ENCODE results near the gene TGFBR3L. TPM values are rescaled to one million over a fixed set of nuclear protein-coding genes. Genes with fewer than 3 reads are reported as not detected.
"Not testable (repeated sequence)": the region's sequence is repeated elsewhere in the genome, so short reads cannot be mapped to it uniquely, and the experiment has no call there.

Gene TGFBR3L
- total RNA-seq, 1 donor from 2014 or later: not detected

DNA sequence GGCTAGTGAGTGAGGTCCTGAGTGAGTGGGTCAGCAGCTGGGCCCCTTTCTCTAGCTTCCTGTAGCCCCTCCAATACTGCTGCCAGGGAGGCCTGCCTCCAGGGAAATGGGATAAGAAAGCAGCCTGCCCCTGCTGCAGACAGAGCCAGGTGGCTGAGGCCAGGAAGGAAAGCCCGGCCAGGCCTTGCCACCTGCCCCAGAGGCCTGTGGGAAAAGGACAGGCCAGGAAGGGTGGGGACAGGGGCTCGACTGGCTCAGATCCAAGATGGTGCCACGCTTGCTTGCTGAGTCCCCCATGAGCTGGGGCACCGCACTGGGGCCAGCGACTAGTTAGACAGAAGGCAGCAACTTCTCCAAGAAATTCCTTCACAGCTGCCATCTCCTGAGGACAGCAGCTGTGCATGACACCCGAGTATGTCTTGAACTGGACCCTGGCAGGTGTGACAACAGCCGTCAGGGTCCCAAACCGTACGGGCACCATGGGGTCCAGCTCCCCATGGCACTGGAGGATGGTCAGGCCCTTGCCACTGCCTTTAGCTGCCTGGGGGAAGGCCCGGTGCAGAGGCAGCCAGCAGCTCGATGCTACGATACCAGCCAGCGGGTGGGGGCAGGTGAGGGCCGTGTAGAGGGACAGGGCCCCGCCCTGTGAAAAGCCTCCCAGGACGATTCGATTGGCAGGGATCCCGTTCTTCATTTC lies 35.4 kb upstream of the TGFBR3L start:
- DNase-seq (ENCODE audit: low spot score): no peak

DNA sequence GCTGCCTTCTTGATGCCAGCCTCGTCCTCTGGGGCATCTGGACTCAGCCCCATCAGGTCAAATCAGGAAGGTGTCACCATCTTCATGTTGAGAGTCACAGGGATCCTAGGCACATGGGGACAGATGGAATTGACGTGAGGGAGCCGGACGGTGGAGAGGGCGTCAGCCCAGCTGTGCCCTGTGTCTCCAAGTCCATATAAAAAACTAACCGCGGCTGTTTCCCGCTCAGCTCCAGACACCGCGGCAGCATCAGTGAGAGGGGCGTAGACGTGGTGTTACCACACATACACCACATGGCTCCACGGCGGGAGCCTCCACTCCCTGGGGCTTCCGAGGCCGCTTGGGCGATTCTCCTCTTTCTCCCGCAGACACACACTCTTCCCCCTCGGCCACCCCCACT lies 34.8 kb upstream of the TGFBR3L start:
- DNase-seq (ENCODE audit: low spot score): no peak

DNA sequence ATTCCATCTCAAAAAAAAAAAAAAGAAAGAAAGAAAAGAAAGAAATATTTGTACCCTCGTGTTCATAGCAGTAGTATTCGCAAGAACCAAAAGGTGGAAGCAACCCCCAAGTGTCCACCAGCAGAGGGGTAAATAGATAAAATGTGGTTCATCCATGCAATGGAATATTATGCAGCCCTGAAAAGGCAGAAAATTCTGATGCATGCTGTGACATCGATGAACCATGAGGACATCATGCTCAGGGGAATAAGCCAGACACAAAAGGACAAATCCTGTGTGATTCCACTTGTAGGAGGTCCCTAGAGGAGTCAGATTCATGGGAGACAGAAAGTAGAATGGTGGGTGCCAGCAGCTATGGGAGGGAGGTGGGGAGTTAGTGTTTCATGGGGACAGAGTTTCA lies 32.7 kb upstream of the TGFBR3L start:
- DNase-seq (ENCODE audit: low spot score): no peak

DNA sequence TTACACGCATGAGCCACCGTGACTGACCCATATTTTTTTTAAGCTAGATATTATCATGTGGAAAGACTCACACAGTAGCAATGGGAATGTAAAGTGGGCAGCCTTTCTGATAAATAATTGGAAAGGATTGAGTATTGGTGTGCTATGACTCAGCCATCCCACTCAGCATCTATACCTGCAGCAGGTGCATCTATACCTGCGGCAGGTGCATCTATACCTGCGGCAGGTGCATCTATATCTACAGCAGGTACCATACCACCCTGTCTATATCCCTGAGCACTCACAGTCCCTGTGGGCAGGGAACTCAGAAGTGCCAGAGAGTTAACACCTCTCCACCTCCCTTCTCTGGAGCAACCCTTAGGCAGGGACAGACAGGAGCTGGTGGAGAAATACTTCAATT lies 31.5 kb upstream of the TGFBR3L start:
- no peak for DNase-seq (ENCODE audit: low spot score)

DNA sequence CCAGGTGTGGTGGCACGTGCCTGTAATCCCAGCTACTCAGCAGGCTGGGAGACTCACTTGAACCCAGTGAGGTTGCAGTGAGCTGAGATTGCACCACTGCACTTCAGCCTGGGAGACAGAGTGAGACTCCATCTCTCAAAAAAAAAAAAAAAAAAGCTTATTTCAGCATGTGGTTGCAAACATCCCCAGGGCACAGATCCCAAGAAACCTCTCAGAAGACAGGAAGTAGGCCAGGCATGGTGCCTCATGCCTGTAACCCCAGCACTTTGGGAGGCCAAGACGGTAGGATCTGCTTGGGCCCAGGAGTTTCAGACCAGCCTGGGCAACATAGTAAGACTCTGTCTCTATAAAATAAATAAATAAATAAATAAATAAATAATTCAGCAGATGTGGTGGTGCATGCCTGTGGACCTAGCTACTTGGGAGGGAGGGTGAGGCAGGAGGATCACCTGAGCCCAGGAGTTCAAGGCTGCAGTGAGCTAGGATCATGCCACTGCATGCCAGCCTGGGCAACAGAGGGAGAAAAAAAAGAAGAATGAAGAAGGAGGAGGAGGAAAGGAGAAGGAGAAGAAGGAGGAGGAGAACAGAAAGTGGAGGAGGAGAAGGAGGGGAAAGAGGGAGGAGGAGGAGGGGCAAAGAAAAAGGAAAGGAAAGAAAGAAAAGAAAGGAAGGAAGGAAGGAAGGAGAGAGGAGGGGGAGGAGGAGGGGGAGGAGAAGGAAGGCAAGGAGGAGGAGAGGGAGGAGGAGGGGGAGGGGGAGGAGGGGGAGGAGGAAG lies 30.6 kb upstream of the TGFBR3L start:
- no peak for DNase-seq (ENCODE audit: low spot score)

DNA sequence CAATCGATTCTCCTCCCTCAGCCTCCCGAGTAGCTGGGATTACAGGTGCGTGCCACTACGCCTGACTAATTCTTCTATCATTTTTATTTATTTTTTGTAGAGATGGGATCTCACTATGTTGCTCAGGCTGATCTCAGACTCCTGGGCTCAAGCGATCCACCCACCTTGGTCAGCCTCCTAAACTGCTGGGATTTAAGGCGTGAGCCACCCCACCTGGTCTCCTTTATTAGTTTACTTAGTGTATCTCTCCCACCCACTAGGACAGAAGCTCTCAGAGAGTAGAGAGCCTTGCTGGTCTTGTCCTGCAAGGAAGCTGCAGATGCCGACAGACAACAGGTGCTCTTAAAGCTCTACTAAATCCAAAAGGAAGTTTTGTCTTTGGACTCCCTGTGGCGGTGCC lies 28.8 kb upstream of the TGFBR3L start:
- no peak for DNase-seq (ENCODE audit: low spot score)

DNA sequence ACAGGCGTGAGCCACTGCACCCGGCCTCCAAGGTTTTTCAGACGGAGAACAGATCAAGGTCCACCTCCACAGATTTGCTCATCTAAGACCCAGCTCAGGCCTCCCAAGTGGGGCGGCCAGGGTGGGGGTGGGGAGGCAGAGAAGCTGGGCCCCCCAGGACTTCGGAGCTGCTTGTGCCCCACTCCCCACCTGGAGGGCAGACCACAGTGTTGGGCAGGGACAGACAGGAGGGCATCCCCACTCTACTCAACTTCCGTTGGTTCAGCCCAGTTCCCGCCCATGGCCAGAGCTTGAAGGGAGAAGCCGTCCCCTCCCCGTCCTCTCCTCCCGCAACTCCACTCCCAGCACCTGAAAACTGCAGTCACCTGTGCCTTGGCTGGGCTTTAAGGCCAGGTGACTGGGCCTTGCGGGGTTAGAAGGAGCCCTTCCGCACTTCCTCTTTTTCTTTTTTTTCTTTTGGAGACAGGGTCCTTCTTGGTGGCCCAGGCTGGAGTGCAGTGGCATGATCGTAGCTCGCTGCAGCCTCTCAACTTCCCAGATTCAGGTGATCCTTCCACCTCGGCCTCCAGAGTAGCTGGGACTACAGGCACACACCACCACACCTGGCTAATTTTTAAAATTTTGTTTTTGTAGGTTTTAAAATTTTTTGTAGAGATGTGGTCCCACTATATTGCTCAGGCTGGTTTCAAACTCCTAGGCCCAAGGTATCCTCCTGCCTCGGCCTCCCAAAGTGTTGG lies 27.1 kb upstream of the TGFBR3L start:
- no peak for DNase-seq (ENCODE audit: low spot score)

DNA sequence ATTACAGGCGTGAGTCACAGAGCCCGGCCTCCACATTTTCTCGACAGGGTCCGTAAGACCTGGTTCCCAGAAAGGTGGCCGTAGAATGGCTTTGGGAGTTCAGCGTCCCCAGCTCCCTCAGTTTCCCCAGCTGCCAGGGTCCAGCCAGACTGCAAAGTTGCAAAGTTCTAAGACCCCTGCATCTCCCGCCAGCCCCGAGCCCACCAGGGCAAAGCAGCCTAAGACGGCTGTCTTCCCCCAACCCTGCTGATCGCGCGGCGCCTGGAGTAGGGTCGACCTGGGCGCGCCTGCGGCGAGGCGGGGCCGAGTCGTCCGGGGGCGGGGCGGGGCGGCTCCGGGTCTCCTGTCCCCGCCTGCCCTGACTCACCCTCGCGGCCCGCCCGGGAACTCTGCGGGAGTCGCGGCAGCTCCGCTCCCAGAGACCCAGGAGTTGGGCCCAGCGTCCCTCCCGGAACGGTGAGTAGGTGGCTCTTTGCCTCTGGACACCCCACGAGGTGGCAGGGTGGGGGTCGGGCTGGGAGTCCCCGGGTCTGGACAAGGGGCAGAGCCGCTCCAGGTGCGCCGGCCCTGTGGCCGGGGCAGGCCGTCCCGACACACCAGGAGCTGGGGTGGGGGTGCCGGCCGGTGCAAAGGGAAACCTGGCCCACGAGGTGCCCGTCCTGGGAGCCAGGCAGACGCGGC lies 26.3 kb upstream of the TGFBR3L start, which contains the start of gene LRRC8E:
LRRC8E (plus strand) TSS at position 366 of the 681 bp plus-strand sequence. CDS start 7,094 bp downstream, outside the sequence.
- peak; percentile 49 for DNase-seq (ENCODE audit: low spot score)

DNA sequence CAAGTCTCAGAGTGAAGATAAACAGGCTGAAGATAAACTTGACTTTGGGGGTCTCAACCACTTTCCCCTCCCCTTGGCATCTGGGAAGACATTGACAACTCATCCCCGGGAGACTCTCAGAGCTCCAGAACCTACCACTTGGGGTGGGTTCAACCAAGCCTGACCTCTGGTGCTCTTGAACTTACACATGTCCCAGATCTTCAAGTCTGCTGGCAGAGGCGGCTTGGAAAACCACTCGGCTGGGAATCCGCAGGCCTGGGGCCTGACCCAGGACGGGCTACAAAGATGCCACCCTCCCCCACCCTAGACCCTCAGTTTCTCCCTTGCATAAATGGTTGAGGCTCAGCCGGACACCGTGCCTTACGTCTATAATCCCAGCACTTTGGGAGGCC lies 25.8 kb upstream of the TGFBR3L start:
- no peak for DNase-seq (ENCODE audit: low spot score)

DNA sequence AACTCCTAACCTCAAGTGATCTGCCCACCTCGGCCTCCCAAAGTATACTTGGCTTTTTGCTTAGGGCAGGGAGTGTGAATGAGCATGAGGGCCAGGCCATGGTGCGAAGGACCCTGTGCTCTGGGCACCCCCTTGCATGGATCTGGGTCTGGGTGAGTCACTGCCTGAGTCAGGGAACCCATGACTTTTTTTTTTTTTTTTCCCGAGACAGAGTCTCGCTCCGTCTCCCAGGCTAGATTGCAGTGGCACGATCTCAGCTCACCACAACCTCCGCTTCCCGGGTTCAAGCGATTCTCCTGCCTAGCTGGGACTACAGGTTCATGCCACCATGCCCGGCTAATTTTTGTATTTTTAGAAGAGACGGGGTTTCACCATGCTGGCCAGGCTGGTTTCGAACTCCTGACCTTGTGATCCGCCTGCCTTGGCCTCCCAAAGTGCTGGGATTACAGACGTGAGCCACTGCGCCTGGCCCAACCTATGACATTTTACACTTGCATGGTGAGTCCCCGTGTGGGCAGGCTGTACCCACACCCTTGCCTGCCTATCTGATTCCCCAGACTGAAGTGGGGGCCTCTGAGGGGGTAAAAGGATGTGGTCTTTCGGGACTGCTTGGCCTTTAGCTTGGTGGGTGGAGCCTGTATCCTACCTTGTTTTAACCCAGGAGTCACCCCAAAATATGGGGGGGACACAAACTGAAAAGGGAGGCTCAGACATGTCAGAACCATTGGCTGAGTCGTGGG lies 21.1 kb upstream of the TGFBR3L start:
- not testable (repeated sequence) for DNase-seq (ENCODE audit: low spot score)

DNA sequence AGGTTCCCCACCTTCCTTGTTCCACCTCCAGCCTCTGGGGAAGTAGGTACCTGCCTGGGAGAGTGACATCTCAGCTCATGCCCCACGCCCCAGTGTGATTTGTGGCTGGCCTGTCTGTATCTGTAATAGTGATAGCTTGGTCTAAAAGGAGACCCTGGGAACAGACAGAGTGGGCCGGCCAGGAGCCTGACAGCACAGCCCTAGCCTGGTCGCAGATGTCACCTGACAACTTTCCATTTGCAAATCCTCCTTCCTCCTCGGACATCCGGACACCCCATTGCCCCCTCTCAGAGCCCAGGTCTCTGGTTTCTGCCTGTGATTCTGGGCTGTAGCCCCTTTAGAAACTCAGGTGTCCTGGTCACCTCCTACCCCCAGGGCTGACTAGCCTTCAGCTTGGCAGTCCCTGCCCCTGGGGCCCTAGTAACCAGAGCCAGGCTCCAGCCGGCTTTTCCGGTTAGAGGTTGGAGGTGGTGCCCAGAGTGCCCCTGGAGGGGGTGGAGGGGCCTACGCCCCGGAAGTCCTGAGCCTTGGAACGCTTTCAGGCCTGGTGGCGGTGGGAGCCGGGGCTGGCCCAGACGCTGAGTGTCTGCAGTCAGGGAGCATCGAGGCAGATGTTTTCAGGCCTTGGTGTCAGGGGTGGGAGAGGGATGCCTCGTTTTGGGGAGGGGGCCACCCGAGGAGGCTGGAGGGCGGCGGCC lies 19.9 kb upstream of the TGFBR3L start:
- no peak for DNase-seq (ENCODE audit: low spot score)

DNA sequence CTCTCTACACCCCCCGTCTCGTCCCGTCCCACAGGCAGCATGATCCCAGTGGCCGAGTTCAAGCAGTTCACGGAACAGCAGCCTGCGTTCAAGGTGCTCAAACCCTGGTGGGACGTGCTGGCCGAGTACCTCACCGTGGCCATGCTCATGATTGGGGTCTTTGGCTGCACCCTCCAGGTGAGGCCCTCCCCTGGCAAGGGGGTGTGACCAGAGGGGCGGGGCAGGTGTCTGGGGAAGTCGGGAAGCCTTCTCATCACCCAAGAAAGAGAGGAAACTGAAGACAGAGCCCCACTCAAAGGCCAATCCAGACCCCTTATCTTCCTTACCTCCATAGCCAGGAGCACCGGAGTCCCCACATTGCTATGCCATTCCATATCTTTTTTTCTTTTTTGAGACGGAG lies 19.1 kb upstream of the TGFBR3L start:
- no peak for DNase-seq (ENCODE audit: low spot score)

DNA sequence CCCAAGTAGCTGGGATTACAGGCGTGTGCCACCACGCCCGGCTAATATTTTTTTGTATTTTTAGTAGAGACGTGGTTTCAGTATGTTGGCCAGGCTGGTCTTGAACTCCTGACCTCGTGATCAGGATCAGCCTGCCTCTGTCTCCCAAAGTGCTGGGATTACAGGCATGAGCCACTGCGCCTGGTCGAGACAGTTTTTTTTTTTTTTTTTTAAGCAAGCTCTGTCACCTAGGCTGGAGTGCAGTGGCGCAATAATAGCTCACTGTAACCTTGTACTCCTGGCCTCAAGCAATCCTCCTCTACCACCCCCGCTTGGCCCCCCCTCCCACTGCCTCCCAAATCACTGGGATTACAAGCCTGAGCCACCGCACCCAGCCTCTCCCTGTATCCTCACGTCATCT lies 17.3 kb upstream of the TGFBR3L start:
- no peak for DNase-seq (ENCODE audit: low spot score)

DNA sequence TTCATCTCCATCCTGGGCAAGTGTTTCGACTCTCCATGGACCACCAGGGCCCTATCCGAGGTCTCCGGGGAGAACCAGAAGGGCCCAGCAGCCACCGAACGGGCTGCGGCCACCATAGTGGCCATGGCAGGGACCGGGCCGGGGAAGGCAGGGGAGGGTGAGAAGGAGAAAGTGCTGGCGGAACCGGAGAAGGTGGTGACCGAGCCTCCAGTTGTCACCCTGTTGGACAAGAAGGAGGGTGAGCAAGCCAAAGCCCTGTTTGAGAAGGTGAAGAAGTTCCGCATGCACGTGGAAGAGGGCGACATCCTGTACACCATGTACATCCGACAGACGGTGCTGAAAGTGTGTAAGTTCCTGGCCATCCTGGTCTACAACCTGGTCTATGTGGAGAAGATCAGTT lies 15.7 kb upstream of the TGFBR3L start:
- no peak for DNase-seq (ENCODE audit: low spot score)

DNA sequence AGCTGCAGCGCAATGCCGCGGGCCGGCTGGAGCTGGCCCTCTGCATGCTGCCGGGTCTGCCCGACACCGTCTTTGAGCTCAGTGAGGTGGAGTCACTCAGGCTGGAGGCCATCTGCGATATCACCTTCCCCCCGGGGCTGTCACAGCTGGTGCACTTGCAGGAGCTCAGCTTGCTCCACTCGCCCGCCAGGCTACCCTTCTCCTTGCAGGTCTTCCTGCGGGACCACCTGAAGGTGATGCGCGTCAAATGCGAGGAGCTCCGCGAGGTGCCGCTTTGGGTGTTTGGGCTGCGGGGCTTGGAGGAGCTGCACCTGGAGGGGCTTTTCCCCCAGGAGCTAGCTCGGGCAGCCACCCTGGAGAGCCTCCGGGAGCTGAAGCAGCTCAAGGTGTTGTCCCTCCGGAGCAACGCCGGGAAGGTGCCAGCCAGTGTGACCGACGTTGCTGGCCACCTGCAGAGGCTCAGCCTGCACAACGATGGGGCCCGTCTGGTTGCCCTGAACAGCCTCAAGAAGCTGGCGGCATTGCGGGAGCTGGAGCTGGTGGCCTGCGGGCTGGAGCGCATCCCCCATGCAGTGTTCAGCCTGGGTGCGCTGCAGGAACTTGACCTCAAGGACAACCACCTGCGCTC lies 14.8 kb upstream of the TGFBR3L start:
- no peak for DNase-seq (ENCODE audit: low spot score)

DNA sequence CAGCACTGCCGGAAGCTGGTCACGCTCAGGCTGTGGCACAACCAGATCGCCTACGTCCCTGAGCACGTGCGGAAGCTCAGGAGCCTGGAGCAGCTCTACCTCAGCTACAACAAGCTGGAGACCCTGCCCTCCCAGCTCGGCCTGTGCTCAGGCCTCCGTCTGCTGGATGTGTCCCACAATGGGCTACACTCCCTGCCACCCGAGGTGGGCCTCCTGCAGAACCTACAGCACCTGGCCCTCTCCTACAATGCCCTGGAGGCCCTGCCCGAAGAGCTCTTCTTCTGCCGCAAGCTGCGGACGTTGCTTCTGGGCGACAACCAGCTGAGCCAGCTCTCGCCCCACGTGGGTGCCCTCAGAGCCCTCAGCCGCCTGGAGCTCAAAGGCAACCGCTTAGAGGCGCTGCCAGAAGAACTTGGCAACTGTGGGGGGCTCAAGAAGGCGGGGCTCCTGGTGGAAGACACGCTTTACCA lies 14.2 kb upstream of the TGFBR3L start:
- no peak for DNase-seq (ENCODE audit: low spot score)

DNA sequence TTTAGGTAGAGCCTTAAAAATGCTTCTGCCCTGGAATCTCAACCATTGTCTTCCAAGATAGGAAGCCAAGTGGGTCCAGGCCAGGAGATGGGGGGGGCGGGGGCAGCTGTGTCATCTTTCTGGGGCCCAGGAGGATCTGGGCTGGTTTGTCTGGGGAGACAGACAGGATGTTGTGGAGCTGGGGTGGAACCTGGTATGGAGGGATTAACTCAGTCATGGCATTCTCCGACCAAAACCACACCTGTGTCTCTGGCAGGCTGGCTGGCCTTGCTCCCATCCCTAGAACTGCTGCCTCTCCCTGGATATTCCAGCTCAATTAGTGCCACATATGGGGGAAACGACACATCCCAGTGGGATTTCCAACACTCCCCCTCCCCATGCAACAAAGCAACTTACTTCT lies 13.7 kb upstream of the TGFBR3L start:
- DNase-seq (ENCODE audit: low spot score): no peak

DNA sequence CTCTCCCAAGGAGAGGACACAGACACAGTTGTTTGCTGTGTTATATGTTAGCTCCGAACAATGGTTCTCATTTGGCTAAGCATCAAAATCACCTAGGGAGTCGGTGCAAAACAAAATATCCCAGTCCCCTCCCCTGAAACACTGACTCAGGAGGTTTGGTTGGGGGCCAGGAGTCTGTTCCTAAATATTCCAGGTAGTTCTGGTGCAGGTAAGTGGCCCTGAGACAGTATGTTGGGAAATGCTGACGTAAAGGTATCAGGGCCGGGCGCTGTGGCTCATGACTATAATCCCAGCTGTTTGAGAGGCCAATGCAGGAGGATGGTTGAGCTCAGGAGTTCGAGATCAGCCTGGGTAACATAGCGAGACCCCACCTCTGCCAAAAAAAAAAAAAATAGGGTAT lies 13.3 kb upstream of the TGFBR3L start:
- DNase-seq (ENCODE audit: low spot score): no peak

DNA sequence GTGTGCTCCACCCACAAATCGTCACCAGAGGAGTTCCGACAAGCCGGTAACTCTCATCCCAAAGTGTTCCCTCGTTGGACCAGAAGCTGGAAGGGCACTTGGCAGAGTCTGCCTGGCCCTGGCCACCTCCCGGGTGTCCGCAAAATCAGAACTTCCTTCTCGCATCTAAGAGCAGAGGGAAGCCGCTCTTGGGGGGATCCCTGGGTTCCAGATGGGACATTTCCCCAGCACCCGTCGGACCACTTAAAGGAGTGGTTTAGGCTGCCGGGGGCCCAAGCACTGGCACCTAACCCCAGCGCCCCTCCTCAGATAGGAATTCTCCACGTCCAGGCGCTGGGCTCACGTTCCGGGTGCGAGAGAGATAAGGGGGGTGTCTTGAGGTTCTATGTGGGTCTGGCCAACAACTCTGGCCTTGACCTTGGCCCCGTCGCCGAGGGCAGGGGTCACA lies 11.8 kb upstream of the TGFBR3L start:
- DNase-seq (ENCODE audit: low spot score): peak; percentile 35
